ENCODE data around the gene MORC4. TPM values are rescaled to one million over a fixed set of nuclear protein-coding genes. Genes with fewer than 3 reads are reported as not detected.

MORC4 gene
- total RNA-seq, 1 donor from 2014 or later: 14.9 TPM

GRCh38 chrX:106999002-106999975 lies 723 bp downstream of the MORC4 start:
- DNase-seq (ENCODE audit: low read depth): no peak
- TF ChIP-seq CTCF (IDR thresholded peaks at IDR 0.05; ENCODE audit: insufficient read depth, low read length, poor library complexity, severe bottlenecking): peak; percentile 38
- H3K4me3 ChIP-seq (ENCODE audit: low read depth, low read length): peak overlapping the region; percentile 56
- H3K36me3 ChIP-seq (ENCODE audit: control insufficient read depth, insufficient read depth, low read length): no peaks in the 10 kb centered on the region
- no peaks in the 10 kb centered on the region for H3K27me3 ChIP-seq (ENCODE audit: control insufficient read depth, insufficient read depth, low read length)

- DNase-seq (ENCODE audit: low read depth): no peak
- Histone ChIP-seq H3K36me3 (ENCODE audit: control insufficient read depth, insufficient read depth, low read length) (no peaks in the 10 kb centered on the region), H3K4me3 (ENCODE audit: low read depth, low read length) (no peak overlapping the region), H3K27me3 (ENCODE audit: control insufficient read depth, insufficient read depth, low read length) (no peaks in the 10 kb centered on the region)
- no peak for TF ChIP-seq CTCF (IDR thresholded peaks at IDR 0.05; ENCODE audit: insufficient read depth, low read length, poor library complexity, severe bottlenecking)
These were observed 2.4 kb downstream of the MORC4 start for GRCh38 chrX:106997611-106998010.

GRCh38 chrX:106995678-106996077 lies 4.3 kb downstream of the MORC4 start:
- Histone ChIP-seq H3K36me3 (ENCODE audit: control insufficient read depth, insufficient read depth, low read length) (no peaks in the 10 kb centered on the region), H3K4me3 (ENCODE audit: low read depth, low read length) (no peak overlapping the region), H3K27me3 (ENCODE audit: control insufficient read depth, insufficient read depth, low read length) (no peaks in the 10 kb centered on the region)
- no peak for DNase-seq (ENCODE audit: low read depth)
- TF ChIP-seq CTCF (IDR thresholded peaks at IDR 0.05; ENCODE audit: insufficient read depth, low read length, poor library complexity, severe bottlenecking): no peak

GRCh38 chrX:106987488-106987887 lies 12.5 kb downstream of the MORC4 start:
- Histone ChIP-seq H3K4me3 (ENCODE audit: low read depth, low read length) (no peak overlapping the region), H3K36me3 (ENCODE audit: control insufficient read depth, insufficient read depth, low read length) (no peaks in the 10 kb centered on the region), H3K27me3 (ENCODE audit: control insufficient read depth, insufficient read depth, low read length) (no peaks in the 10 kb centered on the region)
- no peak for TF ChIP-seq CTCF (IDR thresholded peaks at IDR 0.05; ENCODE audit: insufficient read depth, low read length, poor library complexity, severe bottlenecking)
- no peak for DNase-seq (ENCODE audit: low read depth)

- TF ChIP-seq CTCF (IDR thresholded peaks at IDR 0.05; ENCODE audit: insufficient read depth, low read length, poor library complexity, severe bottlenecking): no peak
- Histone ChIP-seq H3K27me3 (ENCODE audit: control insufficient read depth, insufficient read depth, low read length) (no peaks in the 10 kb centered on the region), H3K4me3 (ENCODE audit: low read depth, low read length) (no peak overlapping the region), H3K36me3 (ENCODE audit: control insufficient read depth, insufficient read depth, low read length) (no peaks in the 10 kb centered on the region)
- DNase-seq (ENCODE audit: low read depth): no peak
These were observed 18.9 kb downstream of the MORC4 start for GRCh38 chrX:106980952-106981626.

Data from kidney epithelial cell (primary cell).